ENCODE results near the gene MAP3K7.

DNA sequence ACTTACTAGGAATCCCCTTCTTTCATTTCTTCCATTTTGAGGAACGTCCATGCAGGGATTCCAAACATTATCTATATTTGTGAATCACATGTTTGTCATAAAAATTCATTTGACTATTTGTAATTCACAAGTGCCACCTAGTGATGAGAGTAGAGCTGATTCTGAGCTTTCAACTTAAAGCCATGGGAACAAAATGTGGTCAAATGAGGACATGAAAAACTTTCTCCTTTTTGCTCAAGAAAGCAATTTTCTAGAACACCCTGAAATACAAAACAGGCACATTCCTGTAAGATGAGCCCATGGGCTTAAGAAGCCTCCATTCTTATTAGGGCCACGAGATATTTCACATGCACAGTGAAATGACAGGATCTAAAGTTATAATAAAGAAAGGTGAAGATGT, 12.3 kb downstream of the MAP3K7 start:
- no peak for TF ChIP-seq CTCF (IDR thresholded peaks at IDR 0.05)
- TF ChIP-seq POLR2A (IDR thresholded peaks at IDR 0.05) = no peak
- TF ChIP-seq POLR2AphosphoS5 (IDR thresholded peaks at IDR 0.05) = no peak

Data from upper lobe of left lung (tissue), 4 donors.